ENCODE results near the gene FAM221B. TPM values are rescaled to one million over a fixed set of nuclear protein-coding genes. Genes with fewer than 3 reads are reported as not detected.

The FAM221B gene
- total and polyA plus RNA-seq, 2 of the 4 experiments (the other 2 are of a cell fraction), result not detected

DNA sequence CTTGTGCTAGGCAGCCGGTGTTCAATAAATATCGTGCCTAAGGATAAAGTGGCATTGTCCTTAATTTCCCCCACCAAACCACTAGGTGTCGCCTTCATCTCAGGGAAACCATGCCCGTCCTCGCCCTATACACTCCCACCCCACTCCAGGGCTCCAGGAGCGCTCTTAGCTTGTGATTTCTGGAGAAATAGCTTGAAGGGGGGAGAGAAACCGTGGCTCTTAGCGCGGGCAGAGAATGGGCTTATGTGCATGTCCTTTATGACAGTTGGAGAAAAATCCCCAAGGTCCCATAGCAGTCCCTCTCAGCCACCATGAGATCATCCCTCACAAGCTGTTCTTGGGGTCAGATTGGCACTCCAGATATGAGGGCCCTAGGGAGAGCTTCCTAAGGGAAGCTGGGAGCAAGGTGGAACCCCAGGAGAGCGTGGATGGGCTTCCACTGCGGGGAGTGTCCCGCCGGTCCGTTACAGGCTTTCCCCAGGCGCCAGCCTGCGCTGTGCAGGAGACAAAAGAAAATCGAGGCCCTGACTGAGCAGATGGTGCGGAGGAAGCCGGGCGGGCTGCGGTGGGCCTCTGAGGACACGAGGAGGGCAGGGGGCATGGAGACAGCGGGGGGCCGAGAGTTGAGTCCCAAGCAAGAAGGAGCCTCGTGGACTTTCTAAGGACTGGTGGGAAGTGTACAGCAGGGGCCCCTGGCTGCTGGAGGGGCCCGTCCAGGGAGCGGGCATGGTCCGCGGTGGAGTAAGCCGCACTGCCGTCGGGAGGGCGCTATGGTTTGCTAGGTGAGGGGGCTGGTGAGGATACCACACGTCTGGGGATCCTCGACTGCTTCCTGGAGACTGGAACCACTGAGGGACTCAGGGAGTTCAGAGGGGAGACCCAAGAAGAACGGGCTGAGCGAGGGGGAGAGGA lies 37.9 kb downstream of the FAM221B start:
- H3K36me3 ChIP-seq (ENCODE audit: control insufficient read depth, insufficient read depth, low read length), result no peaks in the 10 kb centered on the region
- peak overlapping the region; percentile 97 for H2AK9ac ChIP-seq (replicated peaks; ENCODE audit: low read depth, low read length, poor library complexity)
- H4K20me1 ChIP-seq (ENCODE audit: insufficient read depth, low read length), result no peaks in the 10 kb centered on the region
- peak overlapping the region; percentile 99 for H3K4ac ChIP-seq (ENCODE audit: low read depth, low read length)
- H2BK15ac ChIP-seq (ENCODE audit: low read depth, low read length), result peak overlapping the region; percentile 64; the same call in 2 of the 3 replicates
- WGBS, 2 experiments (ENCODE audit: extremely low coverage in 2 of 2, insufficient read length in 1 of 2), result 58% methylated on average over 11 of the region's 37 CpGs; no CpG with 5 or more reads in 1 of the 2 experiments
- ChIA-PET CTCF (interaction anchor here (0.6 to 2.1 kb wide), 27 partner anchors 13 to 251 kb away, joined by 3 to 25 read pairs (median 3); partner anchors contain the start of genes OR13J1 and SPAG8), POLR2A (ENCODE audit: unreplicated experiment) (interaction anchor here (0.8 kb wide), 1 partner anchor 92 kb away, joined by 3 read pairs; no protein-coding TSS in a partner anchor)
- H4K5ac ChIP-seq (ENCODE audit: low read depth, low read length), result peak overlapping the region; percentile 100
- peak overlapping the region; percentile 82; the same call in 1 of the 2 replicates for H4K91ac ChIP-seq (ENCODE audit: insufficient read depth, low read depth, low read length)
- TF ChIP-seq NFE2L2 (IDR thresholded peaks at IDR 0.05; ENCODE audit: low read depth, low read length) (no peak), SMC3 (IDR thresholded peaks at IDR 0.05; ENCODE audit: low read depth, low read length) (peak; percentile 78), RAD21 (IDR thresholded peaks at IDR 0.05; ENCODE audit: low read length) (peak; percentile 99), CHD1 (IDR thresholded peaks at IDR 0.05; ENCODE audit: low read depth, low read length) (no peak), POLR2A (IDR thresholded peaks at IDR 0.05; ENCODE audit: low read depth, low read length) (peak; percentile 47; the same call in 1 of the 2 replicates), MXI1 (IDR thresholded peaks at IDR 0.05; ENCODE audit: borderline replicate concordance, low read depth, low read length) (no peak), RCOR1 (IDR thresholded peaks at IDR 0.05; ENCODE audit: insufficient replicate concordance, low read length) (no peak), MAZ (IDR thresholded peaks at IDR 0.05; ENCODE audit: borderline replicate concordance, low read depth, low read length) (peak; percentile 76), MAFK (IDR thresholded peaks at IDR 0.05; ENCODE audit: low read depth, low read length) (peak; percentile 12; the same call in 1 of the 2 replicates)
- TF ChIP-seq, protein P1, sequence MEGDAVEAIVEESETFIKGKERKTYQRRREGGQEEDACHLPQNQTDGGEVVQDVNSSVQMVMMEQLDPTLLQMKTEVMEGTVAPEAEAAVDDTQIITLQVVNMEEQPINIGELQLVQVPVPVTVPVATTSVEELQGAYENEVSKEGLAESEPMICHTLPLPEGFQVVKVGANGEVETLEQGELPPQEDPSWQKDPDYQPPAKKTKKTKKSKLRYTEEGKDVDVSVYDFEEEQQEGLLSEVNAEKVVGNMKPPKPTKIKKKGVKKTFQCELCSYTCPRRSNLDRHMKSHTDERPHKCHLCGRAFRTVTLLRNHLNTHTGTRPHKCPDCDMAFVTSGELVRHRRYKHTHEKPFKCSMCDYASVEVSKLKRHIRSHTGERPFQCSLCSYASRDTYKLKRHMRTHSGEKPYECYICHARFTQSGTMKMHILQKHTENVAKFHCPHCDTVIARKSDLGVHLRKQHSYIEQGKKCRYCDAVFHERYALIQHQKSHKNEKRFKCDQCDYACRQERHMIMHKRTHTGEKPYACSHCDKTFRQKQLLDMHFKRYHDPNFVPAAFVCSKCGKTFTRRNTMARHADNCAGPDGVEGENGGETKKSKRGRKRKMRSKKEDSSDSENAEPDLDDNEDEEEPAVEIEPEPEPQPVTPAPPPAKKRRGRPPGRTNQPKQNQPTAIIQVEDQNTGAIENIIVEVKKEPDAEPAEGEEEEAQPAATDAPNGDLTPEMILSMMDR (conservative IDR thresholded peaks at IDR 0.05; ENCODE audit: low read depth, low read length), result peak; percentile 97
- H3K79me1 ChIP-seq (ENCODE audit: low read depth in 1 of 2, low read length in 2 of 2), result peaks cover 22 to 40% of the 10 kb centered on the region in 2 experiments
- H3K18ac ChIP-seq (ENCODE audit: low read depth, low read length), result peak overlapping the region; percentile 71
- no TSS peak for BruUV-seq (replicated peaks)
- H3K4me1 ChIP-seq (ENCODE audit: control insufficient read depth, insufficient read depth, low read length), result peaks cover 28% of the 10 kb centered on the region
- H3K9me1 ChIP-seq (ENCODE audit: insufficient read depth, low read length), result peaks cover 29% of the 10 kb centered on the region
- peak overlapping the region; percentile 96 to 99 for H4K8ac ChIP-seq (ENCODE audit: low read depth in 2 of 2, low read length in 2 of 2)
- H2AK5ac ChIP-seq (ENCODE audit: low read depth, low read length), result peak overlapping the region; percentile 75
- H3K27me3 ChIP-seq (ENCODE audit: control insufficient read depth, insufficient read depth, low read length), result peaks cover 5% of the 10 kb centered on the region
- in situ Hi-C loops (cut with MboI; ENCODE audit: low sequenced_read_pairs) (no loop called here), intact Hi-C loops (cut with micrococcal nuclease) (loop anchor here (1.0 to 2.0 kb wide), 5 partner anchors 22 to 155 kb away; partner anchors contain the start of gene SPAG8), dilution Hi-C loops (cut with HindIII; ENCODE audit: low sequenced_read_pairs, unreplicated experiment) (no loop called here)
- H2BK120ac ChIP-seq (ENCODE audit: low read depth, low read length), result peak overlapping the region; percentile 79
- H2AFZ ChIP-seq (replicated peaks; ENCODE audit: low read length, poor library complexity), result peak overlapping the region; percentile 93
- H3K14ac ChIP-seq (replicated peaks; ENCODE audit: low read depth, low read length), result peak overlapping the region; percentile 82
- peak; percentile 83 for DNase-seq
- no peak overlapping the region; the same call in 1 of the 2 replicates for H3K56ac ChIP-seq (ENCODE audit: extremely low read depth, insufficient read depth, low read length)
- peak overlapping the region; percentile 54; the same call in 1 of the 2 replicates for H3K4me2 ChIP-seq (ENCODE audit: low read depth, low read length)
- peak; percentile 85 for ATAC-seq (ENCODE audit: low read depth)
- H3K4me3 ChIP-seq (ENCODE audit: insufficient read depth, low read depth, low read length), result no peak overlapping the region
- H3K9me3 ChIP-seq (ENCODE audit: control insufficient read depth, insufficient read depth, low read length), result no peaks in the 10 kb centered on the region
- H2BK20ac ChIP-seq (ENCODE audit: low read depth, low read length), result peak overlapping the region; percentile 68
- peak overlapping the region; percentile 68 for H3K27ac ChIP-seq (ENCODE audit: insufficient read depth, low read length)
- peak overlapping the region; percentile 62 for H3K9ac ChIP-seq (ENCODE audit: low read depth, low read length)
- peak overlapping the region; percentile 91; the same call in 1 of the 2 replicates for H3K23ac ChIP-seq (ENCODE audit: low read depth, low read length)
- peak overlapping the region; percentile 69 for H2BK5ac ChIP-seq (ENCODE audit: low read depth, low read length, poor library complexity, severe bottlenecking)
